Pancreas (tissue), 10 donors: ENCODE results near the gene PSD4. TPM values are rescaled to one million over a fixed set of nuclear protein-coding genes. Genes with fewer than 3 reads are reported as not detected.

Experiments
- ATAC-seq, 4 donors: fragments of 200-7000 bp; cut with Tn5 transposase; one replicate each; pipeline versions ENCODE4 v1.8.0 to v1.9.1; 2020; ENCODE audit warnings: mild to moderate bottlenecking in 4 of 4, moderate library complexity in 4 of 4
- DNase-seq, 6 donors: peaks; one replicate each; pipeline ENCODE4 v3.0.0-alpha.2; 2020
- FAIRE-seq: peaks from 2 replicates; lab custom pipeline; 2012; peaks lifted over from hg19 to GRCh38; lab: Jason Lieb, UNC
- H3K27ac ChIP-seq, 4 donors: fragments of 200-600 bp; sonication (generic); 1 replicate in 3 of 4; 2 replicates in 1 of 4; pipeline versions ENCODE4 v1.5.0 to v1.8.0; 2020
- H3K27me3 ChIP-seq, 4 donors: fragments of 200-600 bp; one replicate each; pipeline ENCODE4 v1.8.0; 2021
- H3K36me3 ChIP-seq, 3 donors: fragments of 200-600 bp; sonication (generic) in 1 of 3; one replicate each; pipeline versions ENCODE4 v1.5.0 to v1.8.0; 2020 to 2021
- H3K4me1 ChIP-seq, 3 donors: fragments of 200-600 bp; one replicate each; pipeline ENCODE4 v1.8.0; 2021
- H3K4me3 ChIP-seq, 4 donors: fragments of 200-600 bp; sonication (generic) in 2 of 4; one replicate each; pipeline versions ENCODE4 v1.5.0 to v1.8.0; 2020 to 2021
- H3K9me3 ChIP-seq, 4 donors: fragments of 200-600 bp; one replicate each; pipeline ENCODE4 v1.8.0; 2021
- CTCF ChIP-seq, 4 donors: fragments of 200-600 bp; sonication (generic) in 3 of 4; IDR thresholded peaks; one replicate each; pipeline versions ENCODE4 v1.5.0 to v1.8.0; 2021; ENCODE audit warnings: antibody characterized with exemption in 4 of 4
- WGBS, 2 donors: extraction: QIAGEN DNeasy Blood & Tissue Kit; methylation state at CpG; one replicate each; pipeline ENCODE4 v1.1.7; 2013; 5-methylcytosine and 5-hydroxymethylcytosine counted together
- intact Hi-C, 3 donors: fragments of 100-400 bp; cut with DNase I; formaldehyde crosslinking; loops; one replicate each; pipeline versions ENCODE4 v1.11.1 to v1.14.2; 2022
- polyA plus RNA-seq, 2 donors: library from polyadenylated mRNA; stranded (reverse); fragments of 200-250 nt; gene quantifications; one replicate each; pipeline ENCODE4 v1.2.3, GENCODE V29; 2013
- total RNA-seq, 6 donors: library from RNA; stranded (reverse); fragmentation: NEBNext Ultra II Directional in 4 of 6; extraction: Animal tissue kit (Norgen Biotek cat#: 25700) in 4 of 6; gene quantifications; one replicate each; pipeline versions ENCODE4 v1.2.1 to v1.2.4, GENCODE V29; 2021 to 2023
- donor health status: healthy with polysubstance abuse.
- donor health status: DM: no; HTN: no; CAD: no; lungs with moderate emphysema.
- donor health status: DM: no; HTN: no; CAD: no.
- donor health status: control.
- donor health status: control.
- donor health status: Bipolar disorder and iron deficiency.
- donor health status: DM: yes; HTN: yes; CAD: no.
- donor health status: DM: no; HTN: no; CAD: no.
- donor health status: DM: no; HTN: no; CAD: no.
- donor health status: DM: yes; HTN: yes; CAD: no.

The PSD4 gene
- total and polyA plus RNA-seq, 8 donors, result 15.9 to 37.6 (median 26.0) TPM

- H3K27me3 ChIP-seq, result no peaks in the 10 kb centered on the region
- 71 to 86% methylated on average over 9 of the region's 9 CpGs for WGBS, 2 donors
- FAIRE-seq (no peak), DNase-seq (no peak), ATAC-seq (no peak)
- TF ChIP-seq CTCF (IDR thresholded peaks at IDR 0.05), result no peak
- no peaks in the 10 kb centered on the region for H3K9me3 ChIP-seq
- no peak overlapping the region for H3K4me3 ChIP-seq
- no peaks in the 10 kb centered on the region for H3K36me3 ChIP-seq
- peaks cover 0 to 8% (median 0%) of the 10 kb centered on the region in 3 donors for H3K4me1 ChIP-seq
- no peak overlapping the region for H3K27ac ChIP-seq
- intact Hi-C loops, result no loop called here
These were observed 63.9 kb downstream of the PSD4 start for GRCh38 chr2:113237604-113238160.

GRCh38 chr2:113238871-113239839 lies 65.4 kb downstream of the PSD4 start:
- FAIRE-seq (no peak), ATAC-seq (peak in 1 of 4 donors; percentile 9), DNase-seq (peak in 1 of 6 donors; percentile 19)
- Histone ChIP-seq H3K36me3 (no peaks in the 10 kb centered on the region), H3K9me3 (no peaks in the 10 kb centered on the region), H3K27ac (peak overlapping the region in 1 of 4 donors; percentile 46), H3K4me3 (no peak overlapping the region), H3K4me1 (peaks cover 0 to 8% (median 0%) of the 10 kb centered on the region in 3 donors), H3K27me3 (no peaks in the 10 kb centered on the region)
- TF ChIP-seq CTCF (IDR thresholded peaks at IDR 0.05), result no peak
- 88 to 94% methylated on average over 9 of the region's 9 CpGs for WGBS, 2 donors
- intact Hi-C loops, result no loop called here

- peak overlapping the region in 2 of 4 donors; percentile 20 to 46 for H3K27ac ChIP-seq
- no peak for FAIRE-seq
These were observed 66.6 kb downstream of the PSD4 start for GRCh38 chr2:113240150-113240914.

More at GRCh38 chr2:113240150-113240914, 66.6 kb downstream of the PSD4 start:
- TF ChIP-seq CTCF (IDR thresholded peaks at IDR 0.05), result no peak
- Histone ChIP-seq H3K9me3 (no peaks in the 10 kb centered on the region), H3K36me3 (no peaks in the 10 kb centered on the region), H3K27me3 (no peaks in the 10 kb centered on the region), H3K4me3 (no peak overlapping the region), H3K4me1 (peaks cover 0 to 8% (median 0%) of the 10 kb centered on the region in 3 donors)
- peak; percentile 73 to 91 (median 84) for ATAC-seq
- DNase-seq, result peak; percentile 76 to 95 (median 88)
- intact Hi-C loops, result no loop called here
- 16 to 29% methylated on average over 15 of the region's 15 CpGs for WGBS, 2 donors
